Astrocyte (in vitro differentiated cells and primary cell): Measurements from ENCODE around the gene GBX1.

ENCODE experiments used
- EZH2 ChIP-seq: IDR thresholded peaks from 2 replicates; pipeline ENCODE4 v1.6.1; 2012; ENCODE audit warnings: mild to moderate bottlenecking, low read length, inconsistent platforms; ENCODE audit not compliant: insufficient read depth
- TF ChIP-seq, protein P1 (sequence below): IDR thresholded peaks from 2 replicates; pipeline ENCODE4 v1.5.1; 2011; ENCODE audit warnings: low read depth, mild to moderate bottlenecking, inconsistent platforms, low read length, moderate library complexity; ENCODE audit not compliant: insufficient read depth

- TF ChIP-seq, protein P1, sequence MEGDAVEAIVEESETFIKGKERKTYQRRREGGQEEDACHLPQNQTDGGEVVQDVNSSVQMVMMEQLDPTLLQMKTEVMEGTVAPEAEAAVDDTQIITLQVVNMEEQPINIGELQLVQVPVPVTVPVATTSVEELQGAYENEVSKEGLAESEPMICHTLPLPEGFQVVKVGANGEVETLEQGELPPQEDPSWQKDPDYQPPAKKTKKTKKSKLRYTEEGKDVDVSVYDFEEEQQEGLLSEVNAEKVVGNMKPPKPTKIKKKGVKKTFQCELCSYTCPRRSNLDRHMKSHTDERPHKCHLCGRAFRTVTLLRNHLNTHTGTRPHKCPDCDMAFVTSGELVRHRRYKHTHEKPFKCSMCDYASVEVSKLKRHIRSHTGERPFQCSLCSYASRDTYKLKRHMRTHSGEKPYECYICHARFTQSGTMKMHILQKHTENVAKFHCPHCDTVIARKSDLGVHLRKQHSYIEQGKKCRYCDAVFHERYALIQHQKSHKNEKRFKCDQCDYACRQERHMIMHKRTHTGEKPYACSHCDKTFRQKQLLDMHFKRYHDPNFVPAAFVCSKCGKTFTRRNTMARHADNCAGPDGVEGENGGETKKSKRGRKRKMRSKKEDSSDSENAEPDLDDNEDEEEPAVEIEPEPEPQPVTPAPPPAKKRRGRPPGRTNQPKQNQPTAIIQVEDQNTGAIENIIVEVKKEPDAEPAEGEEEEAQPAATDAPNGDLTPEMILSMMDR = peak; percentile 65
- TF ChIP-seq EZH2 = no peak
These were observed 56.4 kb downstream of the GBX1 start for GRCh38 chr7:151110941-151111645.
